ENCODE measurements around the gene FLVCR1. TPM values are rescaled to one million over a fixed set of nuclear protein-coding genes. Genes with fewer than 3 reads are reported as not detected.
A peak's percentile ranks its signal among the peaks of the same experiment; 100 is the strongest.

The FLVCR1 gene
- total and polyA plus RNA-seq, 2 donors (not counting 3 experiments of a cell fraction or from before 2014, with no cell fraction given), result 3.2 to 11.9 TPM

DNA sequence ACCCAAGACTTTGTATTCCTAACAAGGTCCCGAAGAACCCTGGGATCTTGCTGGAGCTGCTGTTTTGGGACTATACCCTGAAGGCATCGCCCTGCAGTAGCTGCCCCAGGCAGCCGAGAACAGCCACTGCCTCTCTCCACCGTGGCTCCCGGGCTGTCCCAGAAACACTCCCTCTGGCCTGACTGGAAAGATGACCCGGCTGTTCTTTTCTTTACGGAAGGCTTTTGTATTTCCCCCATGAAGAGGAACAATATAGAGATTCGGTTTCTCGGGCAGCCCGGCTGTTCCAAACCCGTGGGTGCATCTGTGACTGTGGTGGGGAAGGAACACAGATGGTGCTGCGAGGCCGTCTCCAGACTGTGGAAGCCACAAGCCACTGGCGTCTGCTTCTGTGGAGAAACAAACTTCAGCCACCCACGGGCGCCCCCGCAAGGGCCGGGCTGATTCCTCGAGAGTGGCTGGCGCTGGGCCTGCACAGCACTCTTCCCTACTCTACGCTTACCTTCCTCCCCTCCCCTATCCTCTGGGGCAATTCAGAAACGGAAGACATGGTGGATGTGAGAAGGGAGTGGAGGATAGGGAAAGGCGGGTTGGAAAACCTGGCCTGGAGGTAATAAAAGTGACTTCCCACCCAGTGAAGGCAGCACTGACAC, 58.5 kb downstream of the FLVCR1 start:
- Histone ChIP-seq H3K27ac (ENCODE audit: insufficient read depth, low read depth, low read length) (no peak overlapping the region), H3K4me1 (ENCODE audit: control insufficient read depth, extremely low read depth, insufficient read depth, low read length) (no peaks in the 10 kb centered on the region), H3K4me2 (ENCODE audit: insufficient read depth, low read length) (no peak overlapping the region), H3K36me3 (ENCODE audit: control insufficient read depth in 2 of 2, extremely low read depth in 1 of 2, insufficient read depth in 2 of 2, low read length in 2 of 2) (no peaks in the 10 kb centered on the region), H3K9me3 (replicated peaks; ENCODE audit: control insufficient read depth, insufficient read depth, low read length) (no peaks in the 10 kb centered on the region), H3K9ac (replicated peaks; ENCODE audit: extremely low read depth, insufficient read depth, low read length) (no peak overlapping the region), H3K9me1 (replicated peaks; ENCODE audit: control insufficient read depth, extremely low read depth, insufficient read depth, low read length) (no peaks in the 10 kb centered on the region), H3K27me3 (ENCODE audit: control insufficient read depth in 2 of 2, insufficient read depth in 2 of 2, low read length in 2 of 2) (peaks cover 0 to 13% of the 10 kb centered on the region in 2 experiments), H2AFZ (ENCODE audit: low read depth, low read length) (peak overlapping the region; percentile 23), H3K4me3 (replicated peaks in 1 of 3; ENCODE audit: insufficient read depth in 1 of 3, low read depth in 1 of 3, low read length in 3 of 3) (no peak overlapping the region), H3K79me2 (ENCODE audit: control insufficient read depth, insufficient read depth, low read length) (no peaks in the 10 kb centered on the region), H4K20me1 (replicated peaks; ENCODE audit: control insufficient read depth, extremely low read depth, insufficient read depth, low read length) (no peaks in the 10 kb centered on the region)
- FAIRE-seq, result no peak
- dilution Hi-C loops (cut with MboI; ENCODE audit: extremely low pct_ligation_motif_present, low sequenced_read_pairs), result no loop called here
- peak; percentile 6 for DNase-seq (ENCODE audit: low read depth, low spot score)
- TF ChIP-seq CTCF (IDR thresholded peaks at IDR 0.05; ENCODE audit: extremely low read depth in 1 of 2, insufficient read depth in 1 of 2, low read depth in 1 of 2, low read length in 2 of 2) (no peak), EZH2 (IDR thresholded peaks at IDR 0.05; ENCODE audit: borderline replicate concordance, low read depth, low read length, severe bottlenecking) (peak; percentile 24)
- intact Hi-C loops (cut with micrococcal nuclease), result loop anchor here (5.0 kb wide), 1 partner anchor 81 kb away; no protein-coding TSS in a partner anchor
- POLR2A ChIA-PET, result no interaction called here
- CTCF ChIA-PET, result interaction anchor here (1.0 kb wide), 1 partner anchor 12 kb away, joined by 3 read pairs; no protein-coding TSS in a partner anchor
- BruUV-seq (replicated peaks), result no TSS peak

DNA sequence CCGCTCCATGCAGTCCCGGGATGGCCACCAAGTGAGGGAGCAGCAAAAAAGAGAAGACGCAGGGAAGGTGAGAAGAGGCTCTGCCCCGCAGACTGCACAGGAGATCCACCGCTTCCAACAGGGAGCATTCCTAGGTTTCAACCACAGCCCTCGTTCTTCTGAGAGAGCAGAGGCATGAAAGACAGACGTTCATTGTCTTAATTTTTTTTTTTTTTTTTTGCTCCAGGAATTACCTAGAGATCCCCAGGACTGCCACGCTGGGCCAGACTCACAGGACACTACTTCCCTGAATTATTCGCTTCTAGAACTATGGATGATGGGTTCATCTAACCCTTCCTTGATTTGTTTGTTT, 59.0 kb downstream of the FLVCR1 start:
- CTCF ChIA-PET, result no interaction called here
- intact Hi-C loops (cut with micrococcal nuclease), result loop anchor here (5.0 kb wide), 1 partner anchor 80 kb away; no protein-coding TSS in a partner anchor
- H3K4me2 ChIP-seq (ENCODE audit: insufficient read depth, low read length), result no peak overlapping the region

More for the DNA sequence above, 59.0 kb downstream of the FLVCR1 start:
- DNase-seq (ENCODE audit: low read depth, low spot score), result no peak
- no peak for TF ChIP-seq MYC (IDR thresholded peaks at IDR 0.05; ENCODE audit: low read depth, low read length)
- peak; percentile 5 for TF ChIP-seq EZH2 (IDR thresholded peaks at IDR 0.05; ENCODE audit: borderline replicate concordance, low read depth, low read length, severe bottlenecking)
- no peak for TF ChIP-seq JUN (IDR thresholded peaks at IDR 0.05; ENCODE audit: borderline replicate concordance, insufficient read depth, insufficient read length, low read depth)
- Histone ChIP-seq H4K20me1 (replicated peaks; ENCODE audit: control insufficient read depth, extremely low read depth, insufficient read depth, low read length) (no peaks in the 10 kb centered on the region), H3K79me2 (ENCODE audit: control insufficient read depth, insufficient read depth, low read length) (no peaks in the 10 kb centered on the region), H3K27ac (ENCODE audit: insufficient read depth, low read depth, low read length) (no peak overlapping the region), H3K4me1 (ENCODE audit: control insufficient read depth, extremely low read depth, insufficient read depth, low read length) (no peaks in the 10 kb centered on the region), H3K27me3 (ENCODE audit: control insufficient read depth in 2 of 2, insufficient read depth in 2 of 2, low read length in 2 of 2) (peaks cover 0 to 13% of the 10 kb centered on the region in 2 experiments), H3K4me3 (replicated peaks in 1 of 3; ENCODE audit: insufficient read depth in 1 of 3, low read depth in 1 of 3, low read length in 3 of 3) (no peak overlapping the region), H2AFZ (ENCODE audit: low read depth, low read length) (peak overlapping the region; percentile 23), H3K36me3 (ENCODE audit: control insufficient read depth in 2 of 2, extremely low read depth in 1 of 2, insufficient read depth in 2 of 2, low read length in 2 of 2) (no peaks in the 10 kb centered on the region), H3K9me1 (replicated peaks; ENCODE audit: control insufficient read depth, extremely low read depth, insufficient read depth, low read length) (no peaks in the 10 kb centered on the region), H3K9ac (replicated peaks; ENCODE audit: extremely low read depth, insufficient read depth, low read length) (no peak overlapping the region), H3K9me3 (replicated peaks; ENCODE audit: control insufficient read depth, insufficient read depth, low read length) (no peaks in the 10 kb centered on the region)
- FAIRE-seq, result no peak
- dilution Hi-C loops (cut with MboI; ENCODE audit: extremely low pct_ligation_motif_present, low sequenced_read_pairs), result no loop called here
- BruUV-seq (replicated peaks), result no TSS peak
- POLR2A ChIA-PET, result no interaction called here
